HEK293 (cell line): Measurements from ENCODE around the gene ADSL.

ENCODE experiments used
- CTCF ChIA-PET: fragments of 350-600 bp; formaldehyde crosslinking; extraction: SDS; loops from one replicate; lab custom pipeline; 2021; ENCODE audit warnings: antibody characterized with exemption; lab: Yijun Ruan, JAX
- POLR2A ChIA-PET: fragments of 300-600 bp; formaldehyde crosslinking; extraction: SDS; loops from one replicate; lab custom pipeline; 2020; ENCODE audit warnings: antibody characterized with exemption, inconsistent platforms; lab: Yijun Ruan, JAX
- H3K27ac ChIP-seq: fragments of 200-500 bp; sonication (Bioruptor generic); 2 replicates; pipeline ENCODE4 v1.5.1; 2014; ENCODE audit warnings: low read depth, low read length, control low read depth, inconsistent platforms; ENCODE audit errors: extremely low read depth
- H3K36me3 ChIP-seq, 2 experiments: fragments of 200-500 bp in 1 of 2; sonication (Bioruptor generic) in 1 of 2; 1 replicate in 1 of 2; 2 replicates in 1 of 2; pipeline ENCODE4 v1.5.1; 2014 to 2017; ENCODE audit warnings: inconsistent platforms in 2 of 2, low read length in 2 of 2; ENCODE audit not compliant: control insufficient read depth in 2 of 2, insufficient read depth in 1 of 2
- H3K4me1 ChIP-seq: fragments of 200-500 bp; sonication (Bioruptor generic); 2 replicates; pipeline ENCODE4 v1.5.1; 2014; ENCODE audit warnings: mild to moderate bottlenecking, low read length, inconsistent platforms; ENCODE audit not compliant: control insufficient read depth, insufficient read depth
- H3K4me3 ChIP-seq: 2 replicates; pipeline ENCODE4 v1.5.1; 2011; ENCODE audit warnings: low read depth, mild to moderate bottlenecking, control low read depth, low read length, moderate library complexity
- H3K9me3 ChIP-seq: fragments of 200-500 bp; sonication (Bioruptor generic); 2 replicates; pipeline ENCODE4 v1.5.1; 2014; ENCODE audit warnings: low read depth, low read length, inconsistent platforms; ENCODE audit not compliant: control insufficient read depth, insufficient read depth
- ATF2 ChIP-seq: fragments of 450-650 bp; formaldehyde crosslinking; IDR thresholded peaks from 2 replicates; pipeline ENCODE4 v1.5.1; 2016; ENCODE audit warnings: missing biosample characterization, missing genetic modification characterization, low read depth
- BCL11A ChIP-seq: fragments of 450-650 bp; formaldehyde crosslinking; IDR thresholded peaks from 2 replicates; pipeline ENCODE4 v1.5.1; 2016; ENCODE audit warnings: low read depth, missing biosample characterization, missing genetic modification characterization
- GLIS1 ChIP-seq: fragments of 450-650 bp; formaldehyde crosslinking; IDR thresholded peaks from 2 replicates; pipeline ENCODE4 v1.5.1; 2016; ENCODE audit warnings: missing biosample characterization, missing genetic modification characterization
- GLIS2 ChIP-seq: fragments of 450-650 bp; formaldehyde crosslinking; IDR thresholded peaks from 2 replicates; pipeline ENCODE4 v1.5.1; 2016; ENCODE audit warnings: missing biosample characterization, missing genetic modification characterization
- HIC1 ChIP-seq: fragments of 450-650 bp; formaldehyde crosslinking; IDR thresholded peaks from 2 replicates; pipeline ENCODE4 v1.5.1; 2016; ENCODE audit warnings: missing biosample characterization, missing genetic modification characterization
- IKZF3 ChIP-seq: fragments of 450-650 bp; IDR thresholded peaks from 2 replicates; pipeline ENCODE4 v1.5.0; 2018; ENCODE audit warnings: missing biosample characterization, mild to moderate bottlenecking, missing genetic modification characterization, moderate library complexity
- OSR2 ChIP-seq: fragments of 450-650 bp; formaldehyde crosslinking; IDR thresholded peaks from 2 replicates; pipeline ENCODE4 v1.5.1; 2016; ENCODE audit warnings: missing biosample characterization, missing genetic modification characterization
- SP2 ChIP-seq: fragments of 450-650 bp; formaldehyde crosslinking; IDR thresholded peaks from 2 replicates; pipeline ENCODE4 v1.5.1; 2016; ENCODE audit warnings: missing biosample characterization, missing genetic modification characterization
- ZNF169 ChIP-seq: fragments of 450-650 bp; formaldehyde crosslinking; IDR thresholded peaks from 2 replicates; pipeline ENCODE4 v1.5.1; 2016; ENCODE audit warnings: missing biosample characterization, missing genetic modification characterization
- ZNF18 ChIP-seq: fragments of 450-650 bp; formaldehyde crosslinking; IDR thresholded peaks from 2 replicates; pipeline ENCODE4 v1.5.1; 2016; ENCODE audit warnings: missing biosample characterization, missing genetic modification characterization
- ZNF211 ChIP-seq: fragments of 450-650 bp; formaldehyde crosslinking; IDR thresholded peaks from 2 replicates; pipeline ENCODE4 v1.5.1; 2016; ENCODE audit warnings: low read depth, missing biosample characterization, missing genetic modification characterization
- ZNF292 ChIP-seq: fragments of 450-650 bp; formaldehyde crosslinking; IDR thresholded peaks from 2 replicates; pipeline ENCODE4 v1.5.1; 2016; ENCODE audit warnings: low read depth, missing biosample characterization, missing genetic modification characterization, borderline replicate concordance
- ZNF354C ChIP-seq: fragments of 450-650 bp; formaldehyde crosslinking; IDR thresholded peaks from 2 replicates; pipeline ENCODE4 v1.5.1; 2016; ENCODE audit warnings: missing biosample characterization, missing genetic modification characterization, low read depth, borderline replicate concordance
- ZNF398 ChIP-seq: fragments of 450-650 bp; formaldehyde crosslinking; IDR thresholded peaks from 2 replicates; pipeline ENCODE4 v1.5.1; 2017; ENCODE audit warnings: missing biosample characterization, missing genetic modification characterization
- ZNF530 ChIP-seq: fragments of 450-650 bp; formaldehyde crosslinking; IDR thresholded peaks from 2 replicates; pipeline ENCODE4 v1.5.1; 2016; ENCODE audit warnings: low read depth, missing biosample characterization, missing genetic modification characterization
- TF ChIP-seq, protein P1 (sequence below): fragments of 450-650 bp; formaldehyde crosslinking; IDR thresholded peaks from 2 replicates; pipeline ENCODE4 v1.5.1; 2017; ENCODE audit warnings: missing biosample characterization, missing genetic modification characterization

Gene ADSL

DNA sequence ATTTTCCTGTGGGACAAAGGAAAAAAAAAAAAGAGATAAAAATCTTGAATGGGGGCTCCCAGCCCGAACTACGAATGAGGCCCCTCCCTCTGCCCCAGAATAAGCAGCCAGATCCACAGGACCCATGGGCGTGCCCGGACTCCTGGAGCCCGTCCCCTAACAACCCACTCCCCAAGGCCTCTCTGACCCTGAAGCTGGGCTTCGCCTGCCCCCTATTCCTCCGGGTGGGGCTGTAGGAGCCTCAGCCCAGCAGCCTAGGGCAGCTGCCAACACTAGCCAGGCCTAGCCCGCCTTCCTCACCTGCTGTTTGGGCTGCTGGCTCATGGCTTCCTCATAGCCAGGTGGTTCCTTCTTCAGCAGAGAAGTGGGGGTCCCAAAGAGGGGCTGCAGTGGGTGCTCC, 70.7 kb downstream of the ADSL start:
- ChIA-PET POLR2A (no interaction called here), CTCF (interaction anchor here (1.0 to 1.2 kb wide), 2 partner anchors 20 to 229 kb away, joined by 5 to 7 read pairs; no protein-coding TSS in a partner anchor)
- no peaks in the 10 kb centered on the region for H3K4me1 ChIP-seq
- no peak overlapping the region for H3K27ac ChIP-seq
- TF ChIP-seq ATF2 (no peak), IKZF3 (tag by site-specific recombination) (no peak)
- H3K36me3 ChIP-seq: peaks cover 4 to 68% of the 10 kb centered on the region in 2 experiments
- H3K9me3 ChIP-seq: no peaks in the 10 kb centered on the region
- no peak overlapping the region for H3K4me3 ChIP-seq

DNA sequence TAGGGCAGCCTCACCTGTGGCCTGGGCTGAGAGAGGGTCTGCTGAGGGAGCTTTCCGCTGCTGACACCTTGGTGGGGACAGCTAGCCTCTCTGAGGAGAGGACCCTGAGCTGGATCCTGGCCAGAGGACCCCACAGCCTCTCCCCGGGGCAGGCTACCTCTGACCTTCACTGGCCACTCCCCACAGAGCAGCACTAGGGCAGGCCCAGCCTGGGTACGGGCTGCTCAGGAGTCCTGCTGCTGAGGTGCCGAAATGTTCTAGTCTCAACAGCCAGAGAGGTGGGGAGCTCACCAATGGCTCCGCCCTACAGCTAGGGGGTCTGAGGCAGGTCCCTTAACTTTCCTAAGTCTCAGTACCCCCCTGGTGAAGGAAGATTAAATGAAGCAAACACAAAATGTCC, 71.6 kb downstream of the ADSL start:
- no peak for TF ChIP-seq ZNF18
- no peak for TF ChIP-seq ZNF530
- no peak for TF ChIP-seq BCL11A (tag by site-specific recombination)
- TF ChIP-seq, all 188 proteins: peak for 0
- Histone ChIP-seq H3K4me1 (no peaks in the 10 kb centered on the region), H3K27ac (no peak overlapping the region), H3K9me3 (no peaks in the 10 kb centered on the region), H3K4me3 (no peak overlapping the region), H3K36me3 (peaks cover 4 to 70% of the 10 kb centered on the region in 2 experiments)
- CTCF ChIA-PET: interaction anchor here (0.6 to 1.0 kb wide), 2 partner anchors 228 to 349 kb away, joined by 4 to 5 read pairs; no protein-coding TSS in a partner anchor
- POLR2A ChIA-PET: no interaction called here

- Histone ChIP-seq H3K4me1 (no peaks in the 10 kb centered on the region), H3K36me3 (peaks cover 4 to 77% of the 10 kb centered on the region in 2 experiments), H3K9me3 (no peaks in the 10 kb centered on the region), H3K4me3 (no peak overlapping the region), H3K27ac (no peak overlapping the region)
- CTCF ChIA-PET: interaction anchor here (0.5 to 0.9 kb wide), 3 partner anchors 18 to 348 kb away, joined by 3 to 4 read pairs (median 4); no protein-coding TSS in a partner anchor
- 0 out of 2 replicates have a peak, but pooled peaks have one; percentile 11 for TF ChIP-seq SP2 (tag by site-specific recombination)
- TF ChIP-seq ZNF169 (tag by site-specific recombination): no peak
- 0 out of 2 replicates have a peak, but pooled peaks have one; percentile 42 for TF ChIP-seq GLIS2 (tag by site-specific recombination)
- TF ChIP-seq GLIS1 (tag by site-specific recombination): peak; percentile 16; the same call in 1 of the 2 replicates
- POLR2A ChIA-PET: no interaction called here
Observed at GRCh38 chr22:40418366-40419201, 72.3 kb downstream of the ADSL start.

- no peak overlapping the region for H3K4me3 ChIP-seq
- no peaks in the 10 kb centered on the region for H3K4me1 ChIP-seq
- ChIA-PET POLR2A (no interaction called here), CTCF (interaction anchor here (0.9 kb wide), 1 partner anchor 16 kb away, joined by 4 read pairs; no protein-coding TSS in a partner anchor)
- no peaks in the 10 kb centered on the region for H3K9me3 ChIP-seq
- H3K27ac ChIP-seq: no peak overlapping the region
- peaks cover 4 to 89% of the 10 kb centered on the region in 2 experiments; a peak in 2 of 3 replicates for H3K36me3 ChIP-seq
- TF ChIP-seq ZNF398 (tag by site-specific recombination) (no peak), ZNF292 (no peak), ZNF211 (no peak), ZNF354C (tag by site-specific recombination) (no peak), HIC1 (tag by site-specific recombination) (no peak), OSR2 (tag by site-specific recombination) (no peak)
- TF ChIP-seq, protein P1, sequence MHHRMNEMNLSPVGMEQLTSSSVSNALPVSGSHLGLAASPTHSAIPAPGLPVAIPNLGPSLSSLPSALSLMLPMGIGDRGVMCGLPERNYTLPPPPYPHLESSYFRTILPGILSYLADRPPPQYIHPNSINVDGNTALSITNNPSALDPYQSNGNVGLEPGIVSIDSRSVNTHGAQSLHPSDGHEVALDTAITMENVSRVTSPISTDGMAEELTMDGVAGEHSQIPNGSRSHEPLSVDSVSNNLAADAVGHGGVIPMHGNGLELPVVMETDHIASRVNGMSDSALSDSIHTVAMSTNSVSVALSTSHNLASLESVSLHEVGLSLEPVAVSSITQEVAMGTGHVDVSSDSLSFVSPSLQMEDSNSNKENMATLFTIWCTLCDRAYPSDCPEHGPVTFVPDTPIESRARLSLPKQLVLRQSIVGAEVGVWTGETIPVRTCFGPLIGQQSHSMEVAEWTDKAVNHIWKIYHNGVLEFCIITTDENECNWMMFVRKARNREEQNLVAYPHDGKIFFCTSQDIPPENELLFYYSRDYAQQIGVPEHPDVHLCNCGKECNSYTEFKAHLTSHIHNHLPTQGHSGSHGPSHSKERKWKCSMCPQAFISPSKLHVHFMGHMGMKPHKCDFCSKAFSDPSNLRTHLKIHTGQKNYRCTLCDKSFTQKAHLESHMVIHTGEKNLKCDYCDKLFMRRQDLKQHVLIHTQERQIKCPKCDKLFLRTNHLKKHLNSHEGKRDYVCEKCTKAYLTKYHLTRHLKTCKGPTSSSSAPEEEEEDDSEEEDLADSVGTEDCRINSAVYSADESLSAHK (tag by site-specific recombination): no peak
Observed at GRCh38 chr22:40419718-40420117, 73.4 kb downstream of the ADSL start.
